Measurements from ENCODE around the gene EEF2K. TPM values are rescaled to one million over a fixed set of nuclear protein-coding genes. Genes with fewer than 3 reads are reported as not detected.

EEF2K gene
- total and polyA plus RNA-seq, 4 donors, result 5.6 to 40.8 (median 17.4) TPM

- no peak overlapping the region for H3K9ac ChIP-seq (ENCODE audit: insufficient read depth in 1 of 2, low read length in 2 of 2)
- no peak overlapping the region for H3K4me3 ChIP-seq
- ATAC-seq (ENCODE audit: insufficient read depth, low FRiP score) (no peak), DNase-seq (no peak)
- 86 to 94% methylated on average over 4 of the region's 4 CpGs for WGBS, 2 donors
- peaks cover 9 to 70% (median 20%) of the 10 kb centered on the region in 4 donors for H3K36me3 ChIP-seq (ENCODE audit: control insufficient read depth in 4 of 4, insufficient read depth in 4 of 4, low read length in 4 of 4)
- no peak for TF ChIP-seq CTCF (IDR thresholded peaks at IDR 0.05; ENCODE audit: control extremely low read depth, extremely low read depth)
- H3K9me3 ChIP-seq (ENCODE audit: control insufficient read depth in 4 of 4, insufficient read depth in 3 of 4, low read length in 3 of 4), result no peaks in the 10 kb centered on the region
- H3K4me1 ChIP-seq (ENCODE audit: control insufficient read depth in 5 of 5, insufficient read depth in 5 of 5, low read length in 5 of 5), result no peaks in the 10 kb centered on the region
- no peak overlapping the region for H3K27ac ChIP-seq (ENCODE audit: low read depth in 1 of 2, low read length in 1 of 2)
- H3K27me3 ChIP-seq (ENCODE audit: control insufficient read depth in 3 of 3, insufficient read depth in 3 of 3, low read length in 2 of 3), result no peaks in the 10 kb centered on the region
These were observed 120.2 kb downstream of the EEF2K start for GRCh38 chr16:22326369-22326652.

GRCh38 chr16:22326771-22327445 lies 120.8 kb downstream of the EEF2K start:
- ATAC-seq (ENCODE audit: insufficient read depth, low FRiP score), result no peak
- H3K36me3 ChIP-seq (ENCODE audit: control insufficient read depth in 4 of 4, insufficient read depth in 4 of 4, low read length in 4 of 4), result peaks cover 11 to 68% (median 18%) of the 10 kb centered on the region in 4 donors
- WGBS, 2 donors, result 94 to 96% methylated on average over 13 of the region's 13 CpGs

GRCh38 chr16:22327446-22327775 lies 121.3 kb downstream of the EEF2K start:
- ATAC-seq (ENCODE audit: insufficient read depth, low FRiP score) (no peak), DNase-seq (no peak)
- no peaks in the 10 kb centered on the region for H3K4me1 ChIP-seq (ENCODE audit: control insufficient read depth in 5 of 5, insufficient read depth in 5 of 5, low read length in 5 of 5)
- H3K9me3 ChIP-seq (ENCODE audit: control insufficient read depth in 4 of 4, insufficient read depth in 3 of 4, low read length in 3 of 4), result no peaks in the 10 kb centered on the region
- H3K36me3 ChIP-seq (ENCODE audit: control insufficient read depth in 4 of 4, insufficient read depth in 4 of 4, low read length in 4 of 4), result peaks cover 9 to 68% (median 20%) of the 10 kb centered on the region in 4 donors
- H3K27me3 ChIP-seq (ENCODE audit: control insufficient read depth in 3 of 3, insufficient read depth in 3 of 3, low read length in 2 of 3), result no peaks in the 10 kb centered on the region
- no peak overlapping the region for H3K27ac ChIP-seq (ENCODE audit: low read depth in 1 of 2, low read length in 1 of 2)
- no peak for TF ChIP-seq CTCF (IDR thresholded peaks at IDR 0.05; ENCODE audit: control extremely low read depth, extremely low read depth)
- H3K4me3 ChIP-seq, result no peak overlapping the region
- H3K9ac ChIP-seq (ENCODE audit: insufficient read depth in 1 of 2, low read length in 2 of 2), result no peak overlapping the region
- WGBS, 2 donors, result 96 to 99% methylated on average over 6 of the region's 6 CpGs

More at GRCh38 chr16:22326771-22327445, 120.8 kb downstream of the EEF2K start:
- Histone ChIP-seq H3K9me3 (ENCODE audit: control insufficient read depth in 4 of 4, insufficient read depth in 3 of 4, low read length in 3 of 4) (no peaks in the 10 kb centered on the region), H3K27me3 (ENCODE audit: control insufficient read depth in 3 of 3, insufficient read depth in 3 of 3, low read length in 2 of 3) (no peaks in the 10 kb centered on the region), H3K27ac (ENCODE audit: low read depth in 1 of 2, low read length in 1 of 2) (no peak overlapping the region), H3K9ac (ENCODE audit: insufficient read depth in 1 of 2, low read length in 2 of 2) (no peak overlapping the region), H3K4me3 (no peak overlapping the region), H3K4me1 (ENCODE audit: control insufficient read depth in 5 of 5, insufficient read depth in 5 of 5, low read length in 5 of 5) (no peaks in the 10 kb centered on the region)
- no peak for TF ChIP-seq CTCF (IDR thresholded peaks at IDR 0.05; ENCODE audit: control extremely low read depth, extremely low read depth)
- DNase-seq, result no peak
